ENCODE results near the gene PCDHA9.

DNA sequence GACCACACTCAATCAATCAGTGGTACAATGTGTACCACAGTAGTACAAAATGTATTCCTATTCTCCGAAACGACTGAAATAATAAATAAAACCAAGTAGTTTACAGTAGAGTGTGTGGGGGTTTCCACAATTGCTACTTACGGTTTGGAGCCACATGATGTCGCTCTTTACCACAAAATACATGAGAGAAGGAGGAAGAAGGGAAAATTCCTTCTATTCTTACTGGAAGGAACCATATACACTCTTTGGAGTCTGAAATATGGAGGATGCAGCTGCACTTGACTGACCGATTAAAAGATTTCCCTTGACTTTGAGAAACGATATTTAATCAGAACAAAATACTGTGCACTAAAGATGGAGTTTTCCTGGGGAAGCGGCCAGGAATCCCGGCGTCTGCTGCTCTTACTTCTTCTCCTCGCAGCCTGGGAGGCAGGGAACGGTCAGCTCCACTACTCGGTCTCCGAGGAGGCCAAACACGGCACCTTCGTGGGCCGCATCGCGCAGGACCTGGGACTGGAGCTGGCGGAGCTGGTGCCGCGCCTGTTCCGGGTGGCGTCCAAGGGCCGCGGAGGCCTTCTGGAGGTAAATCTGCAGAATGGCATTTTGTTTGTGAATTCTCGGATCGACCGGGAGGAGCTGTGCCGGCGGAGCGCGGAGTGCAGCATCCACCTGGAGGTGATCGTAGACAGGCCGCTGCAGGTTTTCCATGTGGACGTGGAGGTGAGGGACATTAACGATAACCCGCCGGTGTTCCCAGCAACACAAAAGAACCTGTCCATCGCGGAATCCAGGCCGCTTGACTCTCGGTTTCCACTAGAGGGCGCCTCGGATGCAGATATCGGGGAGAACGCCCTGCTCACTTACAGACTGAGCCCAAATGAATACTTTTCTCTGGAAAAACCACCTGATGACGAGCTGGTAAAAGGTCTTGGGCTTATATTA, 41.1 kb upstream of the PCDHA9 start, which contains the start of gene PCDHA4:
- TF ChIP-seq, protein P1, sequence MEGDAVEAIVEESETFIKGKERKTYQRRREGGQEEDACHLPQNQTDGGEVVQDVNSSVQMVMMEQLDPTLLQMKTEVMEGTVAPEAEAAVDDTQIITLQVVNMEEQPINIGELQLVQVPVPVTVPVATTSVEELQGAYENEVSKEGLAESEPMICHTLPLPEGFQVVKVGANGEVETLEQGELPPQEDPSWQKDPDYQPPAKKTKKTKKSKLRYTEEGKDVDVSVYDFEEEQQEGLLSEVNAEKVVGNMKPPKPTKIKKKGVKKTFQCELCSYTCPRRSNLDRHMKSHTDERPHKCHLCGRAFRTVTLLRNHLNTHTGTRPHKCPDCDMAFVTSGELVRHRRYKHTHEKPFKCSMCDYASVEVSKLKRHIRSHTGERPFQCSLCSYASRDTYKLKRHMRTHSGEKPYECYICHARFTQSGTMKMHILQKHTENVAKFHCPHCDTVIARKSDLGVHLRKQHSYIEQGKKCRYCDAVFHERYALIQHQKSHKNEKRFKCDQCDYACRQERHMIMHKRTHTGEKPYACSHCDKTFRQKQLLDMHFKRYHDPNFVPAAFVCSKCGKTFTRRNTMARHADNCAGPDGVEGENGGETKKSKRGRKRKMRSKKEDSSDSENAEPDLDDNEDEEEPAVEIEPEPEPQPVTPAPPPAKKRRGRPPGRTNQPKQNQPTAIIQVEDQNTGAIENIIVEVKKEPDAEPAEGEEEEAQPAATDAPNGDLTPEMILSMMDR (conservative IDR thresholded peaks at IDR 0.05), result peak; percentile 19; the same call in 1 of the 2 replicates
- no peak for TF ChIP-seq EZH2 (IDR thresholded peaks at IDR 0.05; ENCODE audit: low read depth)

Measured in PC-9 (cell line).